Astrocyte (in vitro differentiated cells and primary cell): Measurements from ENCODE around the gene SCUBE3. TPM values are rescaled to one million over a fixed set of nuclear protein-coding genes. Genes with fewer than 3 reads are reported as not detected.
A peak's percentile ranks its signal among the peaks of the same experiment; 100 is the strongest.

Source experiments
- DNase-seq: peaks from one replicate; pipeline ENCODE4 v3.0.0-alpha.2; 2010; ENCODE audit warnings: low read depth
- FAIRE-seq: peaks from 2 replicates; lab custom pipeline; 2011; peaks lifted over from hg19 to GRCh38; lab: Jason Lieb, UNC
- H2AFZ ChIP-seq: 2 replicates; pipeline ENCODE4 v1.6.0; 2012; ENCODE audit warnings: low read depth, low read length, inconsistent platforms
- H3K27ac ChIP-seq: 2 replicates; pipeline ENCODE4 v1.5.1; 2011; ENCODE audit warnings: low read depth, low read length, inconsistent platforms
- H3K27me3 ChIP-seq: 2 replicates; pipeline ENCODE4 v1.6.0; 2011; ENCODE audit warnings: low read length, inconsistent platforms; ENCODE audit not compliant: insufficient read depth
- H3K36me3 ChIP-seq: 2 replicates; pipeline ENCODE4 v1.5.1; 2011; ENCODE audit warnings: low read length, inconsistent platforms; ENCODE audit not compliant: insufficient read depth
- H3K4me1 ChIP-seq: 2 replicates; pipeline ENCODE4 v1.5.1; 2011; ENCODE audit warnings: low read length, inconsistent platforms; ENCODE audit not compliant: insufficient read depth
- H3K4me2 ChIP-seq: 2 replicates; pipeline ENCODE4 v1.6.0; 2012; ENCODE audit warnings: low read length, inconsistent platforms
- H3K4me3 ChIP-seq: 2 replicates; pipeline ENCODE4 v1.5.1; 2011; ENCODE audit warnings: low read depth, mild to moderate bottlenecking, low read length, inconsistent platforms; ENCODE audit not compliant: insufficient read depth
- H3K79me2 ChIP-seq: 2 replicates; pipeline ENCODE4 v1.6.0; 2012; ENCODE audit warnings: mild to moderate bottlenecking, low read length, inconsistent platforms; ENCODE audit not compliant: insufficient read depth
- H3K9ac ChIP-seq: 2 replicates; pipeline ENCODE4 v1.6.0; 2012; ENCODE audit warnings: mild to moderate bottlenecking, low read length, inconsistent platforms
- H3K9me3 ChIP-seq: 2 replicates; pipeline ENCODE4 v1.5.1; 2012; ENCODE audit warnings: low read depth, mild to moderate bottlenecking, low read length, inconsistent platforms; ENCODE audit not compliant: insufficient read depth
- H4K20me1 ChIP-seq: 2 replicates; pipeline ENCODE4 v1.6.0; 2012; ENCODE audit warnings: low read length, inconsistent platforms; ENCODE audit not compliant: insufficient read depth
- H3K27ac Mint-ChIP-seq: one replicate; pipeline ENCODE4 v1.8.0; 2021; ENCODE audit warnings: mild to moderate bottlenecking, mixed read lengths; ENCODE audit not compliant: unreplicated experiment
- H3K27me3 Mint-ChIP-seq: one replicate; pipeline ENCODE4 v1.8.0; 2021; ENCODE audit warnings: low read depth, mixed read lengths; ENCODE audit not compliant: unreplicated experiment
- H3K36me3 Mint-ChIP-seq: one replicate; pipeline ENCODE4 v1.8.0; 2021; ENCODE audit warnings: low read depth, mixed read lengths; ENCODE audit not compliant: unreplicated experiment
- H3K4me1 Mint-ChIP-seq: one replicate; pipeline ENCODE4 v1.8.0; 2021; ENCODE audit warnings: low read depth, mixed read lengths; ENCODE audit not compliant: unreplicated experiment
- H3K4me3 Mint-ChIP-seq: one replicate; pipeline ENCODE4 v1.8.0; 2021; ENCODE audit warnings: mild to moderate bottlenecking, moderate library complexity, mixed read lengths; ENCODE audit not compliant: unreplicated experiment
- H3K9me3 Mint-ChIP-seq: one replicate; pipeline ENCODE4 v1.8.0; 2021; ENCODE audit warnings: mild to moderate bottlenecking, mixed read lengths; ENCODE audit not compliant: unreplicated experiment
- CTCF ChIP-seq: IDR thresholded peaks from 2 replicates; pipeline ENCODE4 v1.5.1; 2011; ENCODE audit warnings: low read depth, mild to moderate bottlenecking, inconsistent platforms, low read length, moderate library complexity; ENCODE audit not compliant: insufficient read depth
- EZH2 ChIP-seq: IDR thresholded peaks from 2 replicates; pipeline ENCODE4 v1.6.1; 2012; ENCODE audit warnings: mild to moderate bottlenecking, low read length, inconsistent platforms; ENCODE audit not compliant: insufficient read depth
- total RNA-seq: library from RNA; stranded (reverse); gene quantifications from 2 replicates; pipeline ENCODE4 v1.2.1, GENCODE V29; 2021

The SCUBE3 gene
- total RNA-seq, 1 donor from 2014 or later, result 10.1 TPM

DNA sequence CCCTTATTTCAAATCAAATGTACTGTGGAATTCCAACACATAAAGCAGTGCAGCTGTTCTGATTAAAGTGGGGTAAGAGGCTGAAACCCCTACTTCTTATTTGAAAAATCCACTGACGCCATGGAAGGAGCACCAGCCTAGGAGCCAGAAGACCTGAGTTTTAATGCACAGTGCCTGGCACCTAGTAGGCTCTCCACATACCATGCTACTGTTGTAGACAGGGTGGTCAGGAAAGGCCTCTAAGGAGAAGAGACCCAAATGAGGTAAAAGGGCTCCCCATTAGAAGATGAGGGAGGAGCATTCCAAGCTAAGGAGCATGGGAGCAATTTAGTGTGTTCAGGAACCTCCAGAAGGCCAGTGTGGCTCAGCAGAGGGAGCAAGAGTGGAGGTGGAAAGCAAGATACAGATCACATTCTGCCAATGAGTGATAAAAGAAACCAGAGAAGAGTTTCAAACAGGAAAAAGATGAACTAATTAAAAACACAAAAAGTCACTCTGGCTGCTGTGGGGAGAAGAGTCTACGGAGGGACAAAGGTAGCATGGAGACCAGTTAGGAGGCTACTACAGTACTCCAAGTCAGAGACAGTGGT, 34.0 kb downstream of the SCUBE3 start:
- Histone ChIP-seq H3K4me3 (no peak overlapping the region), H4K20me1 (peaks cover 56% of the 10 kb centered on the region), H3K79me2 (peaks cover 18% of the 10 kb centered on the region), H3K27me3 (no peaks in the 10 kb centered on the region), H2AFZ (no peak overlapping the region), H3K36me3 (peaks cover 14% of the 10 kb centered on the region), H3K9me3 (no peaks in the 10 kb centered on the region), H3K4me2 (no peak overlapping the region), H3K27ac (no peak overlapping the region), H3K4me1 (no peaks in the 10 kb centered on the region), H3K9ac (no peak overlapping the region)
- FAIRE-seq (no peak), DNase-seq (no peak)
- peaks cover 14% of the 10 kb centered on the region for H3K36me3 Mint-ChIP-seq
- no peaks in the 10 kb centered on the region for H3K9me3 Mint-ChIP-seq
- peaks cover 19% of the 10 kb centered on the region for H3K4me1 Mint-ChIP-seq
- no peak overlapping the region for H3K4me3 Mint-ChIP-seq
- peak overlapping the region; percentile 4 for H3K27ac Mint-ChIP-seq
- TF ChIP-seq EZH2, result no peak
- TF ChIP-seq CTCF, result no peak
- no peaks in the 10 kb centered on the region for H3K27me3 Mint-ChIP-seq

DNA sequence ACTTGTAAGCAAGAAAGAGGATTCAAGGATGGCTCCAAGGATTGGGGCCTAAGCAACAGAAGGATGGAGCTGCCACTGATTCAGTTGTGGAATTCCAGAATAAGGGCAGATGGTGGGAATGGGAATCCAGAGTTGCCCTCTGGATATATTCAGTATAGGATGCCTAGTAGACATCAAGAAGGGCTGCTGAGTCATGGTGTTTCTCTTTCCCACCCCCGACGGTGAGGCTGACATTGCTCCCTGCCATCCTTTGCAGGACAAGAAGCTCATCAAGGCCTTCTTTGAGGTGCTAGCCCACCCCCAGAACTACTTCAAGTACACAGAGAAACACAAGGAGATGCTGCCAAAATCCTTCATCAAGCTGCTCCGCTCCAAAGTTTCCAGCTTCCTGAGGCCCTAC, 34.5 kb downstream of the SCUBE3 start:
- H3K27me3 Mint-ChIP-seq, result no peaks in the 10 kb centered on the region
- H3K9me3 ChIP-seq, result no peaks in the 10 kb centered on the region
- no peak overlapping the region for H3K9ac ChIP-seq
- H3K79me2 ChIP-seq, result peaks cover 18% of the 10 kb centered on the region
- FAIRE-seq, result no peak
- H3K4me2 ChIP-seq, result no peak overlapping the region
- peaks cover 19% of the 10 kb centered on the region for H3K4me1 Mint-ChIP-seq
- H3K27me3 ChIP-seq, result no peaks in the 10 kb centered on the region
- no peaks in the 10 kb centered on the region for H3K4me1 ChIP-seq
- H3K9me3 Mint-ChIP-seq, result no peaks in the 10 kb centered on the region
- H3K36me3 Mint-ChIP-seq, result peaks cover 14% of the 10 kb centered on the region
- H3K27ac Mint-ChIP-seq, result peak overlapping the region; percentile 55
- H3K4me3 Mint-ChIP-seq, result no peak overlapping the region
- peaks cover 58% of the 10 kb centered on the region for H4K20me1 ChIP-seq
- DNase-seq, result no peak
- H2AFZ ChIP-seq, result no peak overlapping the region
- TF ChIP-seq CTCF, result no peak
- no peak for TF ChIP-seq EZH2
- no peak overlapping the region for H3K4me3 ChIP-seq
- peaks cover 14% of the 10 kb centered on the region for H3K36me3 ChIP-seq
- H3K27ac ChIP-seq, result no peak overlapping the region

DNA sequence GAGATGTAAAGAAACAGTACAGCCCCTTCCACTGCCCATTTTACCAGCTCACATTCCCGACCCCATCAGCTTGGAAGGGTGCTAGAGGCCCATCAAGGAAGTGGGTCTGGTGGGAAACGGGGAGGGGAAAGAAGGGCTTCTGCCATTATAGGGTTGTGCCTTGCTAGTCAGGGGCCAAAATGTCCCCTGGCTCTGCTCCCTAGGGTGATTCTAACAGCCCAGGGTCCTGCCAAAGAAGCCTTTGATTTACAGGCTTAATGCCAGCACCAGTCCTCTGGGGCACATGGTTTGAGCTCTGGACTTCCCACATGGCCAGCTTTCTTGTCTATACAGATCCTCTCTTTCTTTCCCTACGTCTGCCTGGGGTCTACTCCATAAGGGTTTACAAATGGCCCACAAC, 35.2 kb downstream of the SCUBE3 start:
- peaks cover 14% of the 10 kb centered on the region for H3K36me3 ChIP-seq
- H3K27me3 ChIP-seq, result no peaks in the 10 kb centered on the region
- no peak for DNase-seq
- peaks cover 23% of the 10 kb centered on the region for H3K79me2 ChIP-seq
- H3K4me3 ChIP-seq, result no peak overlapping the region
- Mint-ChIP-seq H3K4me3 (no peak overlapping the region), H3K36me3 (peaks cover 14% of the 10 kb centered on the region), H3K27me3 (no peaks in the 10 kb centered on the region), H3K27ac (no peak overlapping the region), H3K9me3 (no peaks in the 10 kb centered on the region), H3K4me1 (peaks cover 19% of the 10 kb centered on the region)
- H3K9me3 ChIP-seq, result no peaks in the 10 kb centered on the region
- no peak overlapping the region for H2AFZ ChIP-seq
- H3K4me2 ChIP-seq, result no peak overlapping the region
- H3K27ac ChIP-seq, result no peak overlapping the region
- no peak for TF ChIP-seq CTCF
- TF ChIP-seq EZH2, result no peak
- no peaks in the 10 kb centered on the region for H3K4me1 ChIP-seq
- H3K9ac ChIP-seq, result no peak overlapping the region
- FAIRE-seq, result no peak
- peaks cover 58% of the 10 kb centered on the region for H4K20me1 ChIP-seq
